HPDE6-E6E7 (cell line): ENCODE results near the gene TTC5.
"Not testable (repeated sequence)": the region's sequence is repeated elsewhere in the genome, so short reads cannot be mapped to it uniquely, and the experiment has no call there.

Experiments
- DNase-seq: peaks from one replicate; pipeline ENCODE4 v3.0.0; 2011; ENCODE audit warnings: missing footprints; ENCODE audit errors: extremely low spot score

TTC5 gene

GRCh38 chr14:20306079-20306423, 300 bp upstream of the TTC5 start:
- DNase-seq = no peak

DNA sequence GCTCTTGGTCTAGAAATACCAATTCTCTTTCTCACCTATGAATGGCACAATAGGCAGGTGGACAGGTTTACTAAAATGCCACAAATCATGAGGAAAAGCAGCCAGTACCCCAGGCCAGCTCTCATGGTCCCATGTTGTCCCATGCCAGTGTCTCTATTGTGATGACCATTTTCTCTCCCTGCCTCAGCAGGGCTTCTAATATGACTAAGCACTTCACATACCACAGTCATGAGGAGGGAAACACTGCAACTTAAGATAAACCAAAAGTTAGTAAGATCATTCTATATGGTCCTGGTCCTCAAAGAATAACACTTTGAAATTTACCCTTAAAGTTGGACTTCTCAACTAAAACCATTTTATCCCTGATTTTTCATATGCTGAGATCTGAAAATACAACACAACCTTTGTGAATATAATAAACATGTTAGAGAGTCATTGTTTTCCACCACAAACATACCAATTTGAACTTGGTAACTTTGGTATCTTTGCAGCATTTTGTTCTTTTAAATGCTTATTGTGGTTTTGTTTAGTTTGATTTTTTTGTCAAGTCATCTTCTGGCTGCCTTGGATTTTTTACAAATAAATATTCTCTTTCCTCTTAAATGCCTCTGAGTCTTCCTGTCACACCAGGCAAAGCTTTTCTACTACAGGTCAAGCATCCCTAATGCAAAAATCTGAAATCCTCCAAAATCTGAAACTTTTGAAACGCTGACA, 3.6 kb downstream of the TTC5 start:
- DNase-seq = no peak

GRCh38 chr14:20295067-20295466, 10.7 kb downstream of the TTC5 start:
- DNase-seq = no peak

GRCh38 chr14:20294636-20295035, 11.1 kb downstream of the TTC5 start:
- no peak for DNase-seq

GRCh38 chr14:20281998-20282397, 23.8 kb downstream of the TTC5 start:
- DNase-seq = not testable (repeated sequence)

GRCh38 chr14:20280265-20280664, 25.5 kb downstream of the TTC5 start:
- DNase-seq = not testable (repeated sequence)

- DNase-seq = no peak
These were observed 27.3 kb downstream of the TTC5 start for GRCh38 chr14:20278414-20278813.

GRCh38 chr14:20277409-20277808, 28.3 kb downstream of the TTC5 start:
- no peak for DNase-seq

DNA sequence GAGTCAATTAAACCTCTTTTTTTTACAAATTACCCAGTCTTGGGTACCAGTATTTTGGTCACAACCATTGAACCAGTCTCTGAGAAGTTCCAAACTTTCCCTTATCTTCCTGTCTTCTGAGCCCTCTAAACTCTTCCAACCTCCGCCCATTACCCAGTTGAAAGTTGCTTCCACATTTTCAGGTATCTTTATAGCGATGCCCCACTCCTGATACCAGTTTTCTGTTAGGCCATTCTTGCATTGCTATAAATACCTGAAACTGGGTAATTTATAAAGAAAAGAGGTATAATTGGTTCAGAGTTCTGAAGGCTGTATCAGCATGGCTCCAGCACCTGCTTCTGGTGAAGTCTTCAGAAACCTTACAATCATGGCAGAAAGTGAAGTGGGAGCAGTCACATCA, 31.7 kb downstream of the TTC5 start:
- no peak for DNase-seq

DNA sequence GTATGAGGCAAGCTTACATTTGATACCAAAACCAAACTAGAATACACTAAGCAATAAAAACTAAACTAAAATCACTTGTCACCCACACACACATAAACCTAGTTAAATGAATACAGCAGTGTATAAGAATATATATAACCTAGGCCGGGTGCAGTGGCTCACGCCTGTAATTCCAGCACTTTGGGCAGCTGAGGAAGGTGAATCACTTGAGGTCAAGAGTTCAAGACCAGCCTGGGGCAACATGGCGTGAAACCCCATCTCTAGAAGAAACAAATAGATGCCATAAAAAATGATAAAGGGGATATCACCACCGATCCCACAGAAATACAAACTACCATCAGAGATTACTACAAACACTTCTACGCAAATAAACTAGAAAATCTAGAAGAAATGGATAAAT, 41.4 kb downstream of the TTC5 start:
- DNase-seq = not testable (repeated sequence)

DNA sequence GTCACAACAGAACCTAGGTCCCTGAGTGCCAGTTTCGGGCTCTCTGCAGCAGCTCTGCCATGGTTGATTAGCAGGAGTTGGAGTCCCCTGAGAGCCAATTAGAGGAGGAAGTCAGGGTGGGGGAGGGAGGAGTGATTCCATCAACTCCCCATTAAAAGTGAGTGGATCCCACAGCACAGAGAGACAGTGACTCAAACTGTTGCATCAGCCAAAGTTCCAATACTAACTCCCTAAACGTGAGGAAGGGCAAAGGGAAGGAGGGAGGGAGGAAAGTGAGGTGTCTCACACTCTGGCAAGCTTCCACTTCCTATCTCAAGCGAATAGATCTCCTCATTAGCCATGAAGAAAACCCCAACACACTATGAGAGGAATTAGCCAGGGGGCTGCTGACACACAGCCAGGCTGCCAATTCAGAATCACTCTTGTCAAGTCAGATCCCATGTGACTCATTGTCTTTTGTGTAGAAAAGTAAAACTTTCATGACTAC, 43.1 kb downstream of the TTC5 start:
- peak; percentile 75 for DNase-seq

- peak; percentile 34 for DNase-seq
These were observed 58.0 kb downstream of the TTC5 start for GRCh38 chr14:20247646-20248246.
